ENCODE measurements around the gene PARP16.
"Not testable (repeated sequence)": the region's sequence is repeated elsewhere in the genome, so short reads cannot be mapped to it uniquely, and the experiment has no call there.

Gene PARP16

GRCh38 chr15:65245096-65245856, 41.4 kb downstream of the PARP16 start:
- Histone ChIP-seq H3K36me3 (ENCODE audit: insufficient read depth, low read length) (no peaks in the 10 kb centered on the region), H3K79me2 (ENCODE audit: insufficient read depth, low read length) (no peaks in the 10 kb centered on the region), H3K9me3 (ENCODE audit: insufficient read depth, low read length, severe bottlenecking) (no peaks in the 10 kb centered on the region), H4K20me1 (ENCODE audit: insufficient read depth, low read length) (no peaks in the 10 kb centered on the region), H3K4me3 (ENCODE audit: low read depth in 1 of 2, low read length in 2 of 2) (no peak overlapping the region), H3K9ac (ENCODE audit: low read depth, low read length) (no peak overlapping the region), H3K4me2 (ENCODE audit: insufficient read depth, low read length) (no peak overlapping the region), H3K4me1 (ENCODE audit: insufficient read depth, low read length) (no peaks in the 10 kb centered on the region), H3K27me3 (ENCODE audit: insufficient read depth, low read length, poor library complexity) (no peaks in the 10 kb centered on the region), H3K27ac (ENCODE audit: low read length) (no peak overlapping the region), H2AFZ (ENCODE audit: low read depth, low read length) (no peak overlapping the region)
- DNase-seq, result no peak
- ATAC-seq (ENCODE audit: insufficient read depth, low read depth), result no peak
- TF ChIP-seq EZH2 (IDR thresholded peaks at IDR 0.05; ENCODE audit: borderline replicate concordance, low read depth, low read length, severe bottlenecking), result no peak
- TF ChIP-seq, protein P1, sequence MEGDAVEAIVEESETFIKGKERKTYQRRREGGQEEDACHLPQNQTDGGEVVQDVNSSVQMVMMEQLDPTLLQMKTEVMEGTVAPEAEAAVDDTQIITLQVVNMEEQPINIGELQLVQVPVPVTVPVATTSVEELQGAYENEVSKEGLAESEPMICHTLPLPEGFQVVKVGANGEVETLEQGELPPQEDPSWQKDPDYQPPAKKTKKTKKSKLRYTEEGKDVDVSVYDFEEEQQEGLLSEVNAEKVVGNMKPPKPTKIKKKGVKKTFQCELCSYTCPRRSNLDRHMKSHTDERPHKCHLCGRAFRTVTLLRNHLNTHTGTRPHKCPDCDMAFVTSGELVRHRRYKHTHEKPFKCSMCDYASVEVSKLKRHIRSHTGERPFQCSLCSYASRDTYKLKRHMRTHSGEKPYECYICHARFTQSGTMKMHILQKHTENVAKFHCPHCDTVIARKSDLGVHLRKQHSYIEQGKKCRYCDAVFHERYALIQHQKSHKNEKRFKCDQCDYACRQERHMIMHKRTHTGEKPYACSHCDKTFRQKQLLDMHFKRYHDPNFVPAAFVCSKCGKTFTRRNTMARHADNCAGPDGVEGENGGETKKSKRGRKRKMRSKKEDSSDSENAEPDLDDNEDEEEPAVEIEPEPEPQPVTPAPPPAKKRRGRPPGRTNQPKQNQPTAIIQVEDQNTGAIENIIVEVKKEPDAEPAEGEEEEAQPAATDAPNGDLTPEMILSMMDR (IDR thresholded peaks at IDR 0.05; ENCODE audit: borderline replicate concordance, extremely low read depth, low read length, poor library complexity, severe bottlenecking), result no peak

- no peaks in the 10 kb centered on the region for H3K36me3 ChIP-seq (ENCODE audit: insufficient read depth, low read length)
- DNase-seq, result no peak
- TF ChIP-seq EZH2 (IDR thresholded peaks at IDR 0.05; ENCODE audit: borderline replicate concordance, low read depth, low read length, severe bottlenecking), result no peak
- TF ChIP-seq, protein P1 (IDR thresholded peaks at IDR 0.05; ENCODE audit: borderline replicate concordance, extremely low read depth, low read length, poor library complexity, severe bottlenecking), result no peak
Measured at GRCh38 chr15:65244638-65245037, 42.0 kb downstream of the PARP16 start.

GRCh38 chr15:65236443-65236842, 50.2 kb downstream of the PARP16 start:
- H3K9ac ChIP-seq (ENCODE audit: low read depth, low read length); H3K4me3 ChIP-seq (ENCODE audit: low read depth in 1 of 2, low read length in 2 of 2); H3K4me1 ChIP-seq (ENCODE audit: insufficient read depth, low read length); DNase-seq; H3K9me3 ChIP-seq (ENCODE audit: insufficient read depth, low read length, severe bottlenecking); H2AFZ ChIP-seq (ENCODE audit: low read depth, low read length); H3K36me3 ChIP-seq (ENCODE audit: insufficient read depth, low read length); ATAC-seq (ENCODE audit: insufficient read depth, low read depth); H4K20me1 ChIP-seq (ENCODE audit: insufficient read depth, low read length); H3K79me2 ChIP-seq (ENCODE audit: insufficient read depth, low read length); H3K27me3 ChIP-seq (ENCODE audit: insufficient read depth, low read length, poor library complexity); H3K27ac ChIP-seq (ENCODE audit: low read length); H3K4me2 ChIP-seq (ENCODE audit: insufficient read depth, low read length): not testable (repeated sequence)

More at GRCh38 chr15:65244638-65245037, 42.0 kb downstream of the PARP16 start:
- Histone ChIP-seq H3K9me3 (ENCODE audit: insufficient read depth, low read length, severe bottlenecking) (no peaks in the 10 kb centered on the region), H4K20me1 (ENCODE audit: insufficient read depth, low read length) (no peaks in the 10 kb centered on the region), H3K27me3 (ENCODE audit: insufficient read depth, low read length, poor library complexity) (no peaks in the 10 kb centered on the region), H3K4me2 (ENCODE audit: insufficient read depth, low read length) (no peak overlapping the region), H3K4me1 (ENCODE audit: insufficient read depth, low read length) (no peaks in the 10 kb centered on the region), H3K9ac (ENCODE audit: low read depth, low read length) (no peak overlapping the region), H2AFZ (ENCODE audit: low read depth, low read length) (no peak overlapping the region), H3K79me2 (ENCODE audit: insufficient read depth, low read length) (no peaks in the 10 kb centered on the region), H3K27ac (ENCODE audit: low read length) (no peak overlapping the region), H3K4me3 (ENCODE audit: low read depth in 1 of 2, low read length in 2 of 2) (no peak overlapping the region)
- ATAC-seq (ENCODE audit: insufficient read depth, low read depth), result no peak

DNA sequence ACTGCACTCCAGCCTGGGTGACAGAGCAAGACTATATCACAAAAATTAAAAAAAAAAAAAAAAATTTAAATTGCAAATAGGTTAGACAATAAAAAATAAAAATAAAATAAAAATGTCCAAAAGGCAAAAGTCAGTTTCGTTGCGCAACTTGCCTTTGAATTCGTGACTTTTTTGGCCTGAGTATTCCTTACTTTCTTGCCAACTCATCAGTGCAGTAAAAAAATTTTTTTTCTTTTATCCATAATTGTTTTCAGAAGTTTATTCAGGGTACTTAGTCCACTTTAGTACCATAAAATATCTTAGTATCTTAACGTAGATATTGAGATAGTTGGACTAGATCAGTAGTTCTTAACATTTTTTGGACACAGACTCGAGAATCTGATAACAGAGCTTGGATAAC, 53.0 kb downstream of the PARP16 start:
- H3K4me2 ChIP-seq (ENCODE audit: insufficient read depth, low read length), result no peak overlapping the region
- H3K9ac ChIP-seq (ENCODE audit: low read depth, low read length), result no peak overlapping the region
- H2AFZ ChIP-seq (ENCODE audit: low read depth, low read length), result no peak overlapping the region
- no peak overlapping the region for H3K27ac ChIP-seq (ENCODE audit: low read length)
- no peaks in the 10 kb centered on the region for H4K20me1 ChIP-seq (ENCODE audit: insufficient read depth, low read length)
- no peaks in the 10 kb centered on the region for H3K27me3 ChIP-seq (ENCODE audit: insufficient read depth, low read length, poor library complexity)
- DNase-seq (no peak), ATAC-seq (ENCODE audit: insufficient read depth, low read depth) (no peak)
- no peaks in the 10 kb centered on the region for H3K79me2 ChIP-seq (ENCODE audit: insufficient read depth, low read length)
- H3K4me3 ChIP-seq (ENCODE audit: low read depth in 1 of 2, low read length in 2 of 2), result no peak overlapping the region
- TF ChIP-seq, protein P1 (IDR thresholded peaks at IDR 0.05; ENCODE audit: borderline replicate concordance, extremely low read depth, low read length, poor library complexity, severe bottlenecking), result no peak
- no peak for TF ChIP-seq EZH2 (IDR thresholded peaks at IDR 0.05; ENCODE audit: borderline replicate concordance, low read depth, low read length, severe bottlenecking)
- no peaks in the 10 kb centered on the region for H3K9me3 ChIP-seq (ENCODE audit: insufficient read depth, low read length, severe bottlenecking)
- no peaks in the 10 kb centered on the region for H3K4me1 ChIP-seq (ENCODE audit: insufficient read depth, low read length)
- no peaks in the 10 kb centered on the region for H3K36me3 ChIP-seq (ENCODE audit: insufficient read depth, low read length)

Measured in DND-41 (cell line).